Endothelial cell of umbilical vein (primary cell): ENCODE measurements around the gene PNPLA7.

Experiments
- CTCF ChIP-seq, 2 donors: IDR thresholded peaks; 1 replicate in 1 of 2; 2 replicates in 1 of 2; pipeline ENCODE4 v1.5.1; 2011; ENCODE audit warnings: low read length in 2 of 2, mild to moderate bottlenecking in 2 of 2, moderate library complexity in 2 of 2, control low read depth in 1 of 2, inconsistent platforms in 1 of 2, low read depth in 1 of 2; ENCODE audit not compliant: insufficient read depth in 1 of 2; ENCODE audit errors: extremely low read depth in 1 of 2
- EZH2 ChIP-seq: IDR thresholded peaks from 2 replicates; pipeline ENCODE4 v1.6.1; 2012; ENCODE audit warnings: borderline replicate concordance, low read depth, mild to moderate bottlenecking, moderate library complexity, low read length, inconsistent platforms; ENCODE audit not compliant: severe bottlenecking
- FOS ChIP-seq: IDR thresholded peaks from 2 replicates; pipeline ENCODE4 v1.6.1; 2011; ENCODE audit warnings: mild to moderate bottlenecking, low read length, moderate library complexity, borderline replicate concordance; ENCODE audit not compliant: insufficient read depth
- GATA2 ChIP-seq: IDR thresholded peaks from 2 replicates; pipeline ENCODE4 v1.7.0; 2011; ENCODE audit warnings: low read depth, mild to moderate bottlenecking, moderate library complexity, mixed read lengths, low read length; ENCODE audit not compliant: insufficient read length, insufficient read depth
- JUN ChIP-seq: IDR thresholded peaks from 2 replicates; pipeline ENCODE4 v1.6.1; 2011; ENCODE audit warnings: borderline replicate concordance, low read depth; ENCODE audit not compliant: insufficient read length, insufficient read depth
- MAX ChIP-seq: IDR thresholded peaks from 2 replicates; pipeline ENCODE4 v1.6.1; 2011; ENCODE audit not compliant: insufficient read depth, insufficient read length
- MYC ChIP-seq: IDR thresholded peaks from one replicate; pipeline ENCODE4 v1.6.1; 2011; ENCODE audit warnings: mild to moderate bottlenecking, low read depth, low read length
- POLR2A ChIP-seq: IDR thresholded peaks from 2 replicates; pipeline ENCODE4 v1.6.1; 2012; ENCODE audit warnings: low read depth, mild to moderate bottlenecking, control low read depth, low read length
- POLR2AphosphoS5 ChIP-seq: IDR thresholded peaks from 2 replicates; pipeline ENCODE4 v1.6.1; 2012; ENCODE audit warnings: low read depth, mild to moderate bottlenecking, control low read depth, low read length, moderate library complexity; ENCODE audit not compliant: insufficient read depth

GRCh38 chr9:137579259-137579604, 29.0 kb upstream of the PNPLA7 start:
- TF ChIP-seq CTCF (IDR thresholded peaks at IDR 0.05; ENCODE audit: extremely low read depth in 1 of 2, insufficient read depth in 1 of 2, low read depth in 1 of 2, low read length in 2 of 2) (no peak), MAX (no peak), POLR2A (no peak), MYC (no peak), POLR2AphosphoS5 (no peak), JUN (no peak), EZH2 (no peak), GATA2 (no peak), FOS (no peak)
